K562 (cell line): ENCODE data around the gene AK2.
"Not testable (repeated sequence)": the region's sequence is repeated elsewhere in the genome, so short reads cannot be mapped to it uniquely, and the experiment has no call there.

ENCODE experiments used
- HDAC2 ChIP-seq: fragments of 450-650 bp; IDR thresholded peaks from 2 replicates; pipeline ENCODE4 v1.6.1; 2016; ENCODE audit warnings: mild to moderate bottlenecking
- HNRNPLL ChIP-seq: fragments of 200-400 bp; formaldehyde crosslinking; IDR thresholded peaks from 2 replicates; pipeline ENCODE4 v1.6.1; 2017; ENCODE audit warnings: low read length, low read depth, mild to moderate bottlenecking; ENCODE audit not compliant: poor library complexity, severe bottlenecking
- POLR2A ChIP-seq: fragments of 450-650 bp; conservative IDR thresholded peaks from 2 replicates; pipeline ENCODE4 v1.6.1; 2016
- ZNF274 ChIP-seq: IDR thresholded peaks from 2 replicates; pipeline ENCODE4 v1.6.1; 2011; ENCODE audit warnings: low read depth, mild to moderate bottlenecking, low read length, moderate library complexity, borderline replicate concordance
- ZNF586 ChIP-seq: fragments of 450-650 bp; formaldehyde crosslinking; conservative IDR thresholded peaks from 2 replicates; pipeline ENCODE4 v1.4.0; 2020; ENCODE audit warnings: mild to moderate bottlenecking, moderate library complexity
- ZNF609 ChIP-seq: sonication (generic); formaldehyde crosslinking; IDR thresholded peaks from 2 replicates; pipeline ENCODE4 v1.8.1; 2023; ENCODE audit warnings: missing genetic modification reagents, mild to moderate bottlenecking, borderline replicate concordance

- not testable (repeated sequence) for TF ChIP-seq ZNF274; POLR2A; HNRNPLL; ZNF609 (CRISPR knock-in tag); ZNF586 (CRISPR knock-in tag); HDAC2
Observed at GRCh38 chr1:33064284-33064683, 27.6 kb upstream of the AK2 start.
